Activated naive CD4-positive, alpha-beta T cell treated with anti-CD3 and anti-CD28 coated beads, Interleukin-2, amount 10 ng/mL, durations not matched to agents 7 days and 5 days (primary cell): ENCODE results near the gene LOXL3.

ENCODE experiments used
- CTCF ChIA-PET: fragments of 350-600 bp; sonication (Branson Sonifier 250); formaldehyde crosslinking; loops from one replicate; lab custom pipeline; 2021; ENCODE audit warnings: antibody characterized with exemption; lab: Charles Lee
- DNase-seq: peaks from one replicate; pipeline ENCODE4 v3.0.0-alpha.2; 2020
- H3K27ac Mint-ChIP-seq: one replicate; pipeline ENCODE4 v1.8.0; 2021; ENCODE audit warnings: mild to moderate bottlenecking, moderate library complexity, mixed read lengths
- H3K27me3 Mint-ChIP-seq: one replicate; pipeline ENCODE4 v1.8.0; 2021; ENCODE audit warnings: mild to moderate bottlenecking, mixed read lengths
- H3K36me3 Mint-ChIP-seq: one replicate; pipeline ENCODE4 v1.8.0; 2021; ENCODE audit warnings: mixed read lengths
- H3K4me1 Mint-ChIP-seq: one replicate; pipeline ENCODE4 v1.8.0; 2021; ENCODE audit warnings: mixed read lengths
- H3K4me3 Mint-ChIP-seq: one replicate; pipeline ENCODE4 v1.8.0; 2021; ENCODE audit warnings: mild to moderate bottlenecking, moderate library complexity, mixed read lengths
- H3K9me3 Mint-ChIP-seq: one replicate; pipeline ENCODE4 v1.8.0; 2021; ENCODE audit warnings: mixed read lengths

The LOXL3 gene

GRCh38 chr2:74582184-74582583 lies 28.4 kb upstream of the LOXL3 start:
- Mint-ChIP-seq H3K4me3 (no peak overlapping the region), H3K4me1 (peaks cover 34% of the 10 kb centered on the region), H3K9me3 (no peaks in the 10 kb centered on the region), H3K27me3 (no peaks in the 10 kb centered on the region), H3K36me3 (no peaks in the 10 kb centered on the region), H3K27ac (no peak overlapping the region)
- CTCF ChIA-PET, result interaction anchor here (0.7 to 8.0 kb wide), 4 partner anchors 14 to 673 kb away, joined by 3 to 57 read pairs (median 3); partner anchors contain the start of genes CCDC142 and TTC31
- no peak for DNase-seq

- Mint-ChIP-seq H3K27me3 (no peaks in the 10 kb centered on the region), H3K4me1 (peaks cover 40% of the 10 kb centered on the region)
- CTCF ChIA-PET, result no interaction called here
Observed at GRCh38 chr2:74581463-74581862, 27.7 kb upstream of the LOXL3 start.

GRCh38 chr2:74578408-74578807 lies 24.7 kb upstream of the LOXL3 start:
- no peak overlapping the region for H3K27ac Mint-ChIP-seq
- H3K27me3 Mint-ChIP-seq, result no peaks in the 10 kb centered on the region
- CTCF ChIA-PET, result interaction anchor here (1.0 to 7.5 kb wide), 3 partner anchors 8 to 122 kb away, joined by 3 to 62 read pairs (median 3); no protein-coding TSS in a partner anchor
- H3K9me3 Mint-ChIP-seq, result no peaks in the 10 kb centered on the region
- H3K4me1 Mint-ChIP-seq, result peaks cover 30% of the 10 kb centered on the region
- no peak for DNase-seq
- no peak overlapping the region for H3K4me3 Mint-ChIP-seq
- peaks cover 4% of the 10 kb centered on the region for H3K36me3 Mint-ChIP-seq

More at GRCh38 chr2:74581463-74581862, 27.7 kb upstream of the LOXL3 start:
- no peaks in the 10 kb centered on the region for H3K9me3 Mint-ChIP-seq
- no peak for DNase-seq
- no peaks in the 10 kb centered on the region for H3K36me3 Mint-ChIP-seq
- no peak overlapping the region for H3K27ac Mint-ChIP-seq
- no peak overlapping the region for H3K4me3 Mint-ChIP-seq

- CTCF ChIA-PET, result interaction anchor here (0.9 to 7.5 kb wide), 6 partner anchors 9 to 121 kb away, joined by 3 to 62 read pairs (median 4); partner anchors contain the start of genes CCDC142 and TTC31
- H3K27me3 Mint-ChIP-seq, result no peaks in the 10 kb centered on the region
- peaks cover 29% of the 10 kb centered on the region for H3K4me1 Mint-ChIP-seq
- no peak for DNase-seq
- H3K4me3 Mint-ChIP-seq, result no peak overlapping the region
- H3K36me3 Mint-ChIP-seq, result peaks cover 4% of the 10 kb centered on the region
- H3K27ac Mint-ChIP-seq, result peak overlapping the region; percentile 20
- H3K9me3 Mint-ChIP-seq, result no peaks in the 10 kb centered on the region
Observed at GRCh38 chr2:74577448-74577847, 23.7 kb upstream of the LOXL3 start.

GRCh38 chr2:74576863-74577229 lies 23.1 kb upstream of the LOXL3 start:
- H3K9me3 Mint-ChIP-seq, result no peaks in the 10 kb centered on the region
- peaks cover 29% of the 10 kb centered on the region for H3K4me1 Mint-ChIP-seq
- H3K36me3 Mint-ChIP-seq, result peaks cover 4% of the 10 kb centered on the region
- H3K4me3 Mint-ChIP-seq, result no peak overlapping the region
- no peak overlapping the region for H3K27ac Mint-ChIP-seq
- CTCF ChIA-PET, result interaction anchor here (0.9 to 7.5 kb wide), 4 partner anchors 10 to 94 kb away, joined by 3 to 62 read pairs (median 7); partner anchors contain the start of genes CCDC142 and TTC31
- no peak for DNase-seq
- no peaks in the 10 kb centered on the region for H3K27me3 Mint-ChIP-seq

- no peak for DNase-seq
- no peak overlapping the region for H3K27ac Mint-ChIP-seq
- H3K4me1 Mint-ChIP-seq, result peaks cover 29% of the 10 kb centered on the region
- H3K4me3 Mint-ChIP-seq, result no peak overlapping the region
- H3K36me3 Mint-ChIP-seq, result peaks cover 4% of the 10 kb centered on the region
- CTCF ChIA-PET, result interaction anchor here (0.9 to 7.5 kb wide), 4 partner anchors 9 to 94 kb away, joined by 3 to 62 read pairs (median 7); partner anchors contain the start of genes CCDC142 and TTC31
- no peaks in the 10 kb centered on the region for H3K9me3 Mint-ChIP-seq
- H3K27me3 Mint-ChIP-seq, result no peaks in the 10 kb centered on the region
Observed at GRCh38 chr2:74576211-74576862, 22.6 kb upstream of the LOXL3 start.

- Mint-ChIP-seq H3K4me1 (peaks cover 29% of the 10 kb centered on the region), H3K27ac (no peak overlapping the region), H3K36me3 (peaks cover 4% of the 10 kb centered on the region), H3K27me3 (no peaks in the 10 kb centered on the region), H3K9me3 (no peaks in the 10 kb centered on the region), H3K4me3 (no peak overlapping the region)
- CTCF ChIA-PET, result interaction anchor here (0.5 to 7.5 kb wide), 3 partner anchors 12 to 92 kb away, joined by 3 to 62 read pairs (median 3); partner anchors contain the start of genes CCDC142 and TTC31
- no peak for DNase-seq
Observed at GRCh38 chr2:74575320-74575719, 21.6 kb upstream of the LOXL3 start.

- H3K4me3 Mint-ChIP-seq, result peak overlapping the region; percentile 54
- H3K4me1 Mint-ChIP-seq, result peaks cover 29% of the 10 kb centered on the region
- CTCF ChIA-PET, result interaction anchor here (1.0 to 7.5 kb wide), 2 partner anchors 13 to 91 kb away, joined by 3 to 62 read pairs; partner anchors contain the start of genes CCDC142 and TTC31
- H3K9me3 Mint-ChIP-seq, result no peaks in the 10 kb centered on the region
- peaks cover 4% of the 10 kb centered on the region for H3K36me3 Mint-ChIP-seq
- peak; percentile 54 for DNase-seq
- H3K27ac Mint-ChIP-seq, result peak overlapping the region; percentile 85
- H3K27me3 Mint-ChIP-seq, result no peaks in the 10 kb centered on the region
Observed at GRCh38 chr2:74573747-74574562, 20.2 kb upstream of the LOXL3 start.

- peaks cover 35% of the 10 kb centered on the region for H3K4me1 Mint-ChIP-seq
- no peak for DNase-seq
- H3K27ac Mint-ChIP-seq, result no peak overlapping the region
- peaks cover 4% of the 10 kb centered on the region for H3K36me3 Mint-ChIP-seq
- H3K9me3 Mint-ChIP-seq, result no peaks in the 10 kb centered on the region
- no peaks in the 10 kb centered on the region for H3K27me3 Mint-ChIP-seq
- CTCF ChIA-PET, result interaction anchor here (1.0 to 7.5 kb wide), 2 partner anchors 15 to 41 kb away, joined by 3 to 62 read pairs; no protein-coding TSS in a partner anchor
- no peak overlapping the region for H3K4me3 Mint-ChIP-seq
Observed at GRCh38 chr2:74572178-74572925, 18.6 kb upstream of the LOXL3 start.

- Mint-ChIP-seq H3K27me3 (no peaks in the 10 kb centered on the region), H3K27ac (no peak overlapping the region), H3K4me1 (peaks cover 35% of the 10 kb centered on the region), H3K4me3 (no peak overlapping the region), H3K36me3 (peaks cover 4% of the 10 kb centered on the region), H3K9me3 (no peaks in the 10 kb centered on the region)
- CTCF ChIA-PET, result interaction anchor here (0.7 to 1.0 kb wide), 3 partner anchors 12 to 20 kb away, joined by 3 to 5 read pairs (median 3); no protein-coding TSS in a partner anchor
- no peak for DNase-seq
Observed at GRCh38 chr2:74571058-74571457, 17.3 kb upstream of the LOXL3 start.

- H3K9me3 Mint-ChIP-seq, result no peaks in the 10 kb centered on the region
Observed at GRCh38 chr2:74569686-74570085, 15.9 kb upstream of the LOXL3 start.

GRCh38 chr2:74567881-74568280 lies 14.1 kb upstream of the LOXL3 start:
- Mint-ChIP-seq H3K4me1 (peaks cover 20% of the 10 kb centered on the region), H3K9me3 (no peaks in the 10 kb centered on the region), H3K4me3 (no peak overlapping the region), H3K27ac (no peak overlapping the region), H3K36me3 (no peaks in the 10 kb centered on the region), H3K27me3 (no peaks in the 10 kb centered on the region)
- CTCF ChIA-PET, result interaction anchor here (3.2 to 5.3 kb wide), 2 partner anchors 9 to 18 kb away, joined by 10 to 57 read pairs; no protein-coding TSS in a partner anchor
- no peak for DNase-seq

More at GRCh38 chr2:74569686-74570085, 15.9 kb upstream of the LOXL3 start:
- Mint-ChIP-seq H3K4me1 (peaks cover 33% of the 10 kb centered on the region), H3K36me3 (peaks cover 4% of the 10 kb centered on the region), H3K27ac (no peak overlapping the region), H3K4me3 (no peak overlapping the region), H3K27me3 (no peaks in the 10 kb centered on the region)
- CTCF ChIA-PET, result interaction anchor here (0.9 to 5.3 kb wide), 2 partner anchors 10 to 16 kb away, joined by 3 to 57 read pairs; no protein-coding TSS in a partner anchor
- DNase-seq, result no peak

GRCh38 chr2:74566754-74567085 lies 13.0 kb upstream of the LOXL3 start:
- Mint-ChIP-seq H3K4me1 (peaks cover 29% of the 10 kb centered on the region), H3K9me3 (no peaks in the 10 kb centered on the region), H3K27ac (no peak overlapping the region), H3K4me3 (no peak overlapping the region), H3K36me3 (no peaks in the 10 kb centered on the region), H3K27me3 (peaks cover 8% of the 10 kb centered on the region)
- CTCF ChIA-PET, result interaction anchor here (3.2 to 5.3 kb wide), 2 partner anchors 10 to 19 kb away, joined by 10 to 57 read pairs; no protein-coding TSS in a partner anchor
- DNase-seq, result no peak
